GM12878 (cell line): ENCODE measurements around the gene CAMK2B. TPM values are rescaled to one million over a fixed set of nuclear protein-coding genes. Genes with fewer than 3 reads are reported as not detected.

ENCODE experiments used
- HSF1 ChIP-seq: fragments of 150-350 bp; IDR thresholded peaks from 2 replicates; pipeline ENCODE4 v1.6.1; 2014; ENCODE audit warnings: mild to moderate bottlenecking, low read depth, low read length
- IRF4 ChIP-seq: IDR thresholded peaks from 2 replicates; pipeline ENCODE4 v1.6.1; 2011; ENCODE audit warnings: low read depth, low read length
- PKNOX1 ChIP-seq: fragments of 450-650 bp; IDR thresholded peaks from 2 replicates; pipeline ENCODE4 v1.6.1; 2016; ENCODE audit warnings: mild to moderate bottlenecking
- REST ChIP-seq: IDR thresholded peaks from 2 replicates; pipeline ENCODE4 v1.6.1; 2012; ENCODE audit warnings: mild to moderate bottlenecking, low read depth, low read length
- polyA plus RNA-seq, 11 experiments: library from polyadenylated mRNA; depleted of rRNA in 4 of 11; unstranded in 6 of 11; stranded (reverse) in 5 of 11; fragments of >200 nt; fragmentation: Nextera tagmentation in 4 of 11; fragmentation: Illumina TruSeq in 1 of 11; extraction: Ambion mirVana in 4 of 11; extraction: Trizol in 1 of 11; gene quantifications; 1 replicate in 1 of 11; 2 replicates in 10 of 11; pipeline versions ENCODE4 v1.2.1 to v1.2.3, GENCODE V29; 2011 to 2016; ENCODE audit warnings: inconsistent platforms in 2 of 11, missing spikeins in 2 of 11, low read depth in 1 of 11
- total RNA-seq, 4 experiments: library from RNA; depleted of rRNA in 3 of 4; stranded (reverse); fragments of >200 nt in 3 of 4; fragmentation: Illumina TruSeq in 1 of 4; extraction: Trizol in 1 of 4; gene quantifications; 2 replicates each; pipeline versions ENCODE4 v1.2.1 to v1.2.3, GENCODE V29; 2013 to 2021

Gene CAMK2B
- total and polyA plus RNA-seq, 10 of the 15 experiments (the other 5 are each of a cell fraction or from before 2014, with no cell fraction given): 0.06 to 0.23 (median 0.11) TPM; not detected in 5

- TF ChIP-seq REST (no peak), PKNOX1 (no peak), HSF1 (no peak), IRF4 (no peak)
These were observed 41.8 kb downstream of the CAMK2B start (continued) for GRCh38 chr7:44283381-44284211.
